ENCODE data around the gene PTPRG.

Gene PTPRG

GRCh38 chr3:62056658-62057057 lies 495.3 kb downstream of the PTPRG start:
- DNase-seq (ENCODE audit: low spot score), result no peak

- DNase-seq (ENCODE audit: low spot score), result no peak
Observed at GRCh38 chr3:62057339-62058047, 496.1 kb downstream of the PTPRG start.

- peak; percentile 17 for DNase-seq (ENCODE audit: low spot score)
Observed at GRCh38 chr3:62065985-62066693, 504.8 kb downstream of the PTPRG start.

GRCh38 chr3:62068337-62068736 lies 507.0 kb downstream of the PTPRG start:
- DNase-seq (ENCODE audit: low spot score), result no peak

GRCh38 chr3:62070891-62071290 lies 509.5 kb downstream of the PTPRG start:
- no peak for DNase-seq (ENCODE audit: low spot score)

DNA sequence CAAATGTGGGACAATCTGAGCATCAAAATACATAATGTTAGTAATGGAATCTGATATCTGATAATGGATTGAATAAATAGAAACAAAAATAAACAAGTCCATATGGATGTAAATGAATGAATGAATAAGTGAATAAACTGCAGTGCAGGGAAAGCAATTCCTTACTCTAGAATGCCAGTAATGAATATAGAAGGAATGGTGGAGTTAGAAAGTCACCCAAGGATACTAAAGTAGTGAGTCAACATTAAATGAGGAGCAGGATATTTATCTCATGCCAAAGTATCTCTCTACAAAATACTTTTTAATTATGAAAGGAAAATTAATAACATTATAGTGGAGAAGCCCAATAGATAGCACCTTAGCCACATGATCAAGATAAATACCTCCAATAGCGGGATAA lies 511.7 kb downstream of the PTPRG start:
- DNase-seq (ENCODE audit: low spot score), result peak; percentile 31

- no peak for DNase-seq (ENCODE audit: low spot score)
Observed at GRCh38 chr3:62084558-62084957, 523.2 kb downstream of the PTPRG start.

- no peak for DNase-seq (ENCODE audit: low spot score)
Observed at GRCh38 chr3:62088472-62089104, 527.2 kb downstream of the PTPRG start.

GRCh38 chr3:62090066-62090465 lies 528.7 kb downstream of the PTPRG start:
- no peak for DNase-seq (ENCODE audit: low spot score)

DNA sequence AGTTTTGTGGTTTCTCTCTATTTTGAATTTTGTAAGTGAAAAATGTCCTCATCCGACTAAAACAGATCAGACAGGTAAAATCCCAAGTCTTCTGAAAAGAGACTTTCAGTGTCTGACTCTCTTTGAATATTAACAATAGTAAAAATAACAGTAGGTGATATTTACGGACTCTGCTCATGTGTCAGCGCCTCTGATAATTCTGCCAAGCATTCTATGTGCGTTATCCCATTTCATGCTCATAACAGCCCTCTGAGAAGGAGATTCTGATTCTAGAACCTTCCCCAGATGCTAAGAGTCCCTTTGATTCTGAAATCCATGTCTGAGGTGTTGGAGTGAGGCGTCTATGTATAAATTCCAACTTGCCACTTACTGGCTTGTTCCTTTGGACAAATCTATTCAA lies 529.1 kb downstream of the PTPRG start:
- no peak for DNase-seq (ENCODE audit: low spot score)

- DNase-seq (ENCODE audit: low spot score), result no peak
Observed at GRCh38 chr3:62093025-62093424, 531.7 kb downstream of the PTPRG start.

DNA sequence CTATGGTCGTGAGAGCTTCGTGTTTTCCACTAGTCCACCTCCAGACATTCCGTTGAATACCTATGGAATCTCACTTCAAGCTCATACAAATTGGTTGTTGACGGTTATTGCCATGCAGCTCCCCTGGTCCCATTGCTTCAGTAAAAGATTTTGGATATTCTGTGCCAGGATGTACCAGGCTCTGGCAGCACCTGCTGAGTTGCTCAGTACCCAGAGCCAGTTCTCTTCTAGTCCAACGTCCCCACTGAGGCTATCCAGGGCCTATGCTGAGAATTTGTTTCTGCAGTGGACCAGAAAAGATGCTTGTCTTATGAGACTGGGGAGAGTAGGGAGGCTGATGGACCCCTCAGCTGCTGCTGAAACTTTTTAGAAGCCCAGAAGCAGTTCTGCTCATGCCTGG lies 533.1 kb downstream of the PTPRG start:
- DNase-seq (ENCODE audit: low spot score), result no peak

DNA sequence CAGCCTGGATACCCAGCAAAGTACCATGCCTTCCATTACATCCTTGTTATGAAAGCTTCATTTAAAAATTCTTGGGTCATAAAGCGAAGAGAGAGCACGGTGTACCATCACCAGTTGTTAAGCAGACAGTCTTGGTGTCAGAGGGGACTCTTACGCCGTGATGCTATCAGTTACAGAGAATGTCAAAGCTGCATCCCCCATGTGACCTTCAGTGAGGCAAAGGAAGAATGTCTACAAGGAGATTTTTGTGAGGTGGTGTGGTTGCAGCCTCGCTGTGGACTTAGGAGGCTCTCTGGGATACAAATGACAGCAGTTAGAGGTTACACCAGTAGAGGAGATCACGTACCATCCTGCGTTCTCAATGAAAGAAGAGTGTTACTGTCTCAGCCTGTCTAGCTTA lies 533.7 kb downstream of the PTPRG start:
- no peak for DNase-seq (ENCODE audit: low spot score)

GRCh38 chr3:62095756-62096155 lies 534.4 kb downstream of the PTPRG start:
- no peak for DNase-seq (ENCODE audit: low spot score)

DNA sequence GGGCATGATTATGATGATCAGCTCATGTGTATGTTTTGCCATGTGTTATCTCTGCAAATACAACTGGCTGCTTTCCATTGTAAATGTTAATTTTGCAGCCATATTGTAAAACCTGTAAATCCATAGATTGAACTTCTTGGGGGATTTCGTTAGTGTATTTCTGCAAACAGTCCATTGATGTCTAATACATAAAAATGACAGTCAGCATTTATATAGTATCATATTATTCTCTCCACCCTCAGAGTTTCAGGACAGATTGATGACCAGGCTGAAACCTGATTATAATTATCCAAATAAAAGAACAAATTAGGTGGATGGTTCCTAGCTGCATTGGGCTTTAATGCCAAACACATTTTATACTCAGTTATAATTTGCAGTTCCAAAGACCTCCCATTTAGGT lies 535.1 kb downstream of the PTPRG start:
- DNase-seq (ENCODE audit: low spot score), result no peak

DNA sequence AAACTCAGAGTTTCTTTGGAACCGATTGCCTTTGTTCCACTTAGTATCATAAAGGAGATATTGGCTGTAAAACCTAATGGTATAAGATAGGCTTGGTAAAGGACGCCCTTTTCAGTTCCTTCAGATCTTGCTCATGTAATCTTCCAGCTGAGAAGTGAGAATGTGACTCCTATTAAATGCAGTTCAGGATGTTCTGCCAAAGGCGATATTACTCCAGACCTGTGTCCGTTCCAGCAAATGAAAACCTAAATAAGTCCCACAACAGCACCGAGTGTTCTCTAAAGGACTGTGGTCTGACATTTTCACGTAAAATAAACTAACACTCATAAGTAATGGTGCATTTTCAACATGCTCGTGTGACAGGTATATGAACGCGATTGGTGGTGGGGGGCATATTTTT lies 535.8 kb downstream of the PTPRG start:
- no peak for DNase-seq (ENCODE audit: low spot score)

DNA sequence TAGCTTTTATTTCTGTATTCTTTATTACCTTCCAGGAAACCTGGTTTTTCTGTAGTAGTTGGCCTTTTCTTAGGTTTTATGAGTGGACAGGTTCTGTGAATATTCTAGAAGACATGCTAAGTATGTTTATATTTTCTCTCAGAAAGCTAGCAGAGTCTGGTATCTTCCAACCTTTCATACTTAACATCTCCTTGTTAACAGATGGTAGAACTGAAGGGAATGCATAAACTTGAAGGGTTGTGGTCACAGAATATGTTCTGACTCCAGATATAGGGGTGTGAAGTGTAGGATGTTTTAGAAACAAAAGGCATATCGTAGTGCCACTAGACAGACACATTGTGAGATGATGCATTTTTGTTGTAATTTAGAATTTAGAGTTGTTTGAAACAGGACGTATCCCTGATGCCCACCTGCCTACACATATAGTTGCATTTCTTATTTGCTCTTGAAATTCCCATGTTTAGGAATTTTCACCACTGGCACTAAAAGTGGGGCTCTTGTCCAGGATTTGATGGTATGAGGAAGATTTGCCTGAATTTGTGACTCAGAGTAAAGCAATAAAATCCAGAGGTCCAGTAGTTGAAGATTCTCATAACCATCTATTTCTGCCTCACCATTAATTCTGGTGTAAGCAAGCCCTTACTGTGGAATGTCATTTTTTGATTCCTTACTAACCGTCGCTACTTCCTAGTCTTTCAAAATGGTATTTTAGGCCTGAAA lies 537.4 kb downstream of the PTPRG start:
- DNase-seq (ENCODE audit: low spot score), result peak; percentile 51

GRCh38 chr3:62100282-62100989 lies 539.1 kb downstream of the PTPRG start:
- no peak for DNase-seq (ENCODE audit: low spot score)

GRCh38 chr3:62101488-62101887 lies 540.1 kb downstream of the PTPRG start:
- DNase-seq (ENCODE audit: low spot score), result peak; percentile 56

DNA sequence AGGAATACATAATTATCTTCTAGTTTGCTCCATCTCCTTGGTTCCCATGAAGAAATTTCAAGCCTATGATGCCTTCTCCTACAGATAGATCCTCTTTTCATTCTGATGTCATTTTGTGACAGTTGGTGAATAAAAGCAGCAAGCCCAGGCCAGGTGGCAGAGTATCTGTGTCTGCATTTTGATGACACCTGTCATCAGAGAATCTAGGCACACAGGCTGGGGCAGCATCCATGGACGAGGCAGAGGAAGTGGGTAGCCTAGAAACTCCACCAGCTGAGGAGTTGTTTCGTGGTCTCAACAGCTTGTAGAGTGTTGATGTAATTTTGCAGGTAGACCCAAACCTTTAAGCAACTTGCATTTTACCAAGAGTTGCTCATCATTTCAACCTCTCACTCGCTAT lies 542.2 kb downstream of the PTPRG start:
- no peak for DNase-seq (ENCODE audit: low spot score)

GRCh38 chr3:62109534-62109933 lies 548.2 kb downstream of the PTPRG start:
- DNase-seq (ENCODE audit: low spot score), result peak; percentile 93
